Measurements from ENCODE around the gene IVL.

IVL gene

GRCh38 chr1:152880316-152880715, 28.0 kb upstream of the IVL start:
- Histone ChIP-seq H3K9me3 (ENCODE audit: control insufficient read depth, low read length) (no peaks in the 10 kb centered on the region), H3K36me3 (ENCODE audit: control insufficient read depth, insufficient read depth, low read length) (no peaks in the 10 kb centered on the region), H3K4me3 (ENCODE audit: low read depth, low read length) (no peak overlapping the region), H3K27me3 (ENCODE audit: control insufficient read depth, insufficient read depth, low read length) (no peaks in the 10 kb centered on the region), H3K79me2 (no peaks in the 10 kb centered on the region), H2AFZ (no peak overlapping the region), H3K9ac (no peak overlapping the region), H3K4me1 (no peaks in the 10 kb centered on the region), H3K4me2 (ENCODE audit: low read length) (no peak overlapping the region), H3K27ac (no peak overlapping the region)
- TF ChIP-seq CTCF (IDR thresholded peaks at IDR 0.05) = no peak

- Histone ChIP-seq H3K4me3 (ENCODE audit: low read depth, low read length) (no peak overlapping the region), H3K9ac (no peak overlapping the region), H2AFZ (no peak overlapping the region), H3K27ac (no peak overlapping the region), H3K4me2 (ENCODE audit: low read length) (no peak overlapping the region), H3K79me2 (no peaks in the 10 kb centered on the region), H3K4me1 (no peaks in the 10 kb centered on the region), H3K9me3 (ENCODE audit: control insufficient read depth, low read length) (no peaks in the 10 kb centered on the region), H3K27me3 (ENCODE audit: control insufficient read depth, insufficient read depth, low read length) (no peaks in the 10 kb centered on the region), H3K36me3 (ENCODE audit: control insufficient read depth, insufficient read depth, low read length) (no peaks in the 10 kb centered on the region)
- no peak for TF ChIP-seq CTCF (IDR thresholded peaks at IDR 0.05)
Observed at GRCh38 chr1:152880907-152881306, 27.4 kb upstream of the IVL start.

- H3K27me3 ChIP-seq (ENCODE audit: control insufficient read depth, insufficient read depth, low read length) = no peaks in the 10 kb centered on the region
- no peak overlapping the region for H3K4me3 ChIP-seq (ENCODE audit: low read depth, low read length)
- H3K27ac ChIP-seq = no peak overlapping the region
- no peak overlapping the region for H3K9ac ChIP-seq
- H3K4me2 ChIP-seq (ENCODE audit: low read length) = no peak overlapping the region
- H3K79me2 ChIP-seq = no peaks in the 10 kb centered on the region
- no peak overlapping the region for H2AFZ ChIP-seq
- H3K4me1 ChIP-seq = no peaks in the 10 kb centered on the region
- TF ChIP-seq CTCF (IDR thresholded peaks at IDR 0.05) = no peak
- H3K9me3 ChIP-seq (ENCODE audit: control insufficient read depth, low read length) = no peaks in the 10 kb centered on the region
- no peaks in the 10 kb centered on the region for H3K36me3 ChIP-seq (ENCODE audit: control insufficient read depth, insufficient read depth, low read length)
Observed at GRCh38 chr1:152884085-152884484, 24.3 kb upstream of the IVL start.

GRCh38 chr1:152884506-152884905, 23.8 kb upstream of the IVL start:
- Histone ChIP-seq H3K27ac (no peak overlapping the region), H3K36me3 (ENCODE audit: control insufficient read depth, insufficient read depth, low read length) (no peaks in the 10 kb centered on the region), H3K9ac (no peak overlapping the region), H3K4me2 (ENCODE audit: low read length) (no peak overlapping the region), H2AFZ (no peak overlapping the region), H3K9me3 (ENCODE audit: control insufficient read depth, low read length) (no peaks in the 10 kb centered on the region), H3K79me2 (no peaks in the 10 kb centered on the region), H3K4me3 (ENCODE audit: low read depth, low read length) (no peak overlapping the region), H3K4me1 (no peaks in the 10 kb centered on the region), H3K27me3 (ENCODE audit: control insufficient read depth, insufficient read depth, low read length) (no peaks in the 10 kb centered on the region)
- TF ChIP-seq CTCF (IDR thresholded peaks at IDR 0.05) = no peak

GRCh38 chr1:152884966-152885624, 23.3 kb upstream of the IVL start:
- H3K27me3 ChIP-seq (ENCODE audit: control insufficient read depth, insufficient read depth, low read length) = no peaks in the 10 kb centered on the region
- no peaks in the 10 kb centered on the region for H3K9me3 ChIP-seq (ENCODE audit: control insufficient read depth, low read length)
- H3K4me1 ChIP-seq = no peaks in the 10 kb centered on the region
- TF ChIP-seq CTCF (IDR thresholded peaks at IDR 0.05) = no peak
- no peaks in the 10 kb centered on the region for H3K79me2 ChIP-seq
- H3K4me2 ChIP-seq (ENCODE audit: low read length) = no peak overlapping the region
- H3K27ac ChIP-seq = no peak overlapping the region
- no peak overlapping the region for H2AFZ ChIP-seq
- H3K4me3 ChIP-seq (ENCODE audit: low read depth, low read length) = no peak overlapping the region
- no peak overlapping the region for H3K9ac ChIP-seq
- H3K36me3 ChIP-seq (ENCODE audit: control insufficient read depth, insufficient read depth, low read length) = no peaks in the 10 kb centered on the region

Measured in parathyroid adenoma (tissue), 2 donors.